DOHH2 (cell line): ENCODE results near the gene COL12A1.

Experiments used
- H3F3A ChIP-seq: fragments of 200-600 bp; sonication (generic), shearing (Covaris generic); 2 replicates; pipeline ENCODE4 v1.6.0; 2016; ENCODE audit warnings: antibody characterized with exemption, mild to moderate bottlenecking; ENCODE audit not compliant: control insufficient read depth, insufficient read depth
- H3K27ac ChIP-seq: fragments of 200-600 bp; sonication (generic); 2 replicates; pipeline ENCODE4 v1.5.1; 2014; ENCODE audit warnings: low read depth, mild to moderate bottlenecking, low read length, moderate library complexity
- H3K27me3 ChIP-seq: fragments of 200-600 bp; sonication (generic); 2 replicates; pipeline ENCODE4 v1.6.1; 2014; ENCODE audit warnings: mild to moderate bottlenecking, low read length, mixed read lengths; ENCODE audit not compliant: control insufficient read depth
- H3K36me3 ChIP-seq: fragments of 200-600 bp; sonication (generic); 2 replicates; pipeline ENCODE4 v1.6.1; 2014; ENCODE audit warnings: mild to moderate bottlenecking, low read length, moderate library complexity, mixed read lengths; ENCODE audit not compliant: control insufficient read depth
- H3K4me1 ChIP-seq: fragments of 200-600 bp; sonication (generic); 2 replicates; pipeline ENCODE4 v1.6.1; 2014; ENCODE audit warnings: mild to moderate bottlenecking, low read length, mixed read lengths; ENCODE audit not compliant: control insufficient read depth
- H3K4me2 ChIP-seq: fragments of 200-600 bp; sonication (generic); 2 replicates; pipeline ENCODE4 v1.6.0; 2014; ENCODE audit warnings: mild to moderate bottlenecking, low read length, moderate library complexity
- H3K4me3 ChIP-seq: fragments of 200-600 bp; sonication (generic); 2 replicates; pipeline ENCODE4 v1.5.1; 2014; ENCODE audit warnings: mild to moderate bottlenecking, low read length, mixed read lengths
- H3K79me2 ChIP-seq: fragments of 200-600 bp; sonication (generic); 2 replicates; pipeline ENCODE4 v1.6.1; 2014; ENCODE audit warnings: mild to moderate bottlenecking, low read length, mixed read lengths; ENCODE audit not compliant: control insufficient read depth
- H3K9me2 ChIP-seq: fragments of 200-600 bp; sonication (generic); replicated peaks from 2 replicates; pipeline ENCODE4 v1.6.1; 2014; ENCODE audit warnings: mild to moderate bottlenecking, low read length, mixed read lengths; ENCODE audit not compliant: control insufficient read depth
- H3K9me3 ChIP-seq: fragments of 200-600 bp; sonication (generic); 2 replicates; pipeline ENCODE4 v1.6.1; 2014; ENCODE audit warnings: antibody characterized with exemption, low read length, mixed read lengths; ENCODE audit not compliant: control insufficient read depth, insufficient read depth
- H4K20me1 ChIP-seq: fragments of 200-600 bp; sonication (generic); 2 replicates; pipeline ENCODE4 v1.6.0; 2014; ENCODE audit warnings: low read depth, mild to moderate bottlenecking, antibody characterized with exemption, low read length, moderate library complexity; ENCODE audit not compliant: control insufficient read depth, insufficient read depth
- EZH2phosphoT487 ChIP-seq: fragments of 200-600 bp; sonication (generic); IDR thresholded peaks from 2 replicates; pipeline ENCODE4 v1.6.1; 2017; ENCODE audit warnings: borderline replicate concordance, mild to moderate bottlenecking, antibody characterized with exemption, low read length, moderate library complexity, mixed read lengths
- TF ChIP-seq, protein P1 (sequence below): fragments of 200-600 bp; sonication (generic); IDR thresholded peaks from one replicate; pipeline ENCODE4 v1.5.1; 2014; ENCODE audit warnings: antibody characterized with exemption, mild to moderate bottlenecking, low read depth, low read length; ENCODE audit not compliant: poor library complexity, severe bottlenecking

COL12A1 gene

DNA sequence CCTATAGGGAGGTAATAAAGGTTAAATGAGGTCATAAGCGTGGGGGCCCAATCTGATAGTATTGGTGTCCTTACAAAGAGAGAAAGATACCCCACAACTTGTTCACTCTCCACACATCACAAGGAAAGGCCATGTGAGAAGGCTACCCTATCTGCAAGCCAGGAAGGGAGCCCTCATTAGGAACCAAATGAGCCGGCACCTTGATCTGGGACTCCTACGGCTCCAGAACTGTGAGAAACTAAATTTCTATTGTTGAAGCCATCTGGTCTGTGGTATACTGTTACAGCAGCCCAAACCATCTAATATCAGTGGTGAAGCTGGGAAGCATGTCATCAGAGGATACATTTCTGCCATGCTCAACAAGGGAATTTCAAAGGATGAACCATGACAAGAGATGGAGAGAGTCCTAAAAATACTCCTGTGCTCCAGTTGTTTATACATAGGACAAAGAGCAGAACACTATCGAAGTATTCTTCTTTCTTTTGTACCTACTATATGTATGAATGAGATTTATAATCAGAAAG lies 27.3 kb upstream of the COL12A1 start:
- Histone ChIP-seq H3F3A (peaks cover 10% of the 10 kb centered on the region), H3K79me2 (no peaks in the 10 kb centered on the region), H4K20me1 (0 out of 2 replicates have a peak, but pooled peaks cover 3% of the 10 kb centered on the region), H3K4me1 (no peaks in the 10 kb centered on the region), H3K4me2 (no peak overlapping the region), H3K36me3 (peaks cover 14% of the 10 kb centered on the region), H3K9me2 (no peaks in the 10 kb centered on the region), H3K4me3 (no peak overlapping the region), H3K27me3 (no peaks in the 10 kb centered on the region), H3K27ac (no peak overlapping the region), H3K9me3 (no peaks in the 10 kb centered on the region)
- TF ChIP-seq, protein P1, sequence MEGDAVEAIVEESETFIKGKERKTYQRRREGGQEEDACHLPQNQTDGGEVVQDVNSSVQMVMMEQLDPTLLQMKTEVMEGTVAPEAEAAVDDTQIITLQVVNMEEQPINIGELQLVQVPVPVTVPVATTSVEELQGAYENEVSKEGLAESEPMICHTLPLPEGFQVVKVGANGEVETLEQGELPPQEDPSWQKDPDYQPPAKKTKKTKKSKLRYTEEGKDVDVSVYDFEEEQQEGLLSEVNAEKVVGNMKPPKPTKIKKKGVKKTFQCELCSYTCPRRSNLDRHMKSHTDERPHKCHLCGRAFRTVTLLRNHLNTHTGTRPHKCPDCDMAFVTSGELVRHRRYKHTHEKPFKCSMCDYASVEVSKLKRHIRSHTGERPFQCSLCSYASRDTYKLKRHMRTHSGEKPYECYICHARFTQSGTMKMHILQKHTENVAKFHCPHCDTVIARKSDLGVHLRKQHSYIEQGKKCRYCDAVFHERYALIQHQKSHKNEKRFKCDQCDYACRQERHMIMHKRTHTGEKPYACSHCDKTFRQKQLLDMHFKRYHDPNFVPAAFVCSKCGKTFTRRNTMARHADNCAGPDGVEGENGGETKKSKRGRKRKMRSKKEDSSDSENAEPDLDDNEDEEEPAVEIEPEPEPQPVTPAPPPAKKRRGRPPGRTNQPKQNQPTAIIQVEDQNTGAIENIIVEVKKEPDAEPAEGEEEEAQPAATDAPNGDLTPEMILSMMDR: no peak
- no peak for TF ChIP-seq EZH2phosphoT487

DNA sequence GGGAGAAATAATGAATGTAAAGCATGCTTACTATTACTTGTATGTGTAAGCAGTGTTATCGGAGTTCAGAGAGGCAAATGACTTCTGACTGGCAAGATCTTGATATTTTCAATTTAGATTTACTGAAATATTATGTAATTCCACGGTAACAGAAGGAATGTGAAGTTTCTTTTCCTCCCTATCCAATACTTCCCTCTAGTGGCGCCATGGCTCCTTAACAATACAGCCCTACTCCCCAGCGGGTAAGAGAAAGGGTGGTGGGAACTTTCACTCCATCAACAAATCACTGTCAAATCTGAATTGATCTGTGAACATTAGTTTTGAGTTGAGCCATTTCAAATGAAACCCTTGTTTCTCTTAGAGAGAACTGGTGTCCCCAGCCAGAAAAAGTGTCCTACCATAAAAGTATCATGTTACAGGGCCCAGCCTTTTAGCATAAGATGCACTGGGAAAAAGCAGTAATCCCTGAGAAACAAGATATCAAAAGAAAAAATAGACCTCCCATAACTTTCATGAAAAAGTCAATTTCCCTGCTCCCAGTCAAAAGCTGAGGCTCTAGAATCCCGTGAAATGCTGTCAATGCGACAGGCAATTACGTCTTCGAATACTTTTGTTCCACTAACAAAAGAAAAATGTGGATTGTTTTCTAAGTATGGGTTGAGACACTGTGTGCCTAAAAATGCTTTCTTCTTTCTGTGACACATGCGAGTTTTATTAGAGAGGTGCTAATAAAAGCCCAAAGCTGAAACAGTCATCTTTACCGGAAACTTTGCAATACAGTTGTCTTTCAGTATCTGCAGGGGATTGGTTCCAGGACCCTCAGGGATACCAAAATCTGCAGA lies 24.9 kb upstream of the COL12A1 start:
- H3K4me1 ChIP-seq: peaks cover 7% of the 10 kb centered on the region; the same call in 1 of the 2 replicates
- no peak overlapping the region for H3K4me2 ChIP-seq
- no peak overlapping the region for H3K4me3 ChIP-seq
- no peaks in the 10 kb centered on the region for H3K36me3 ChIP-seq
- no peaks in the 10 kb centered on the region for H3K79me2 ChIP-seq
- no peaks in the 10 kb centered on the region for H4K20me1 ChIP-seq
- no peak overlapping the region for H3K27ac ChIP-seq
- H3K9me2 ChIP-seq: no peaks in the 10 kb centered on the region
- no peaks in the 10 kb centered on the region for H3K9me3 ChIP-seq
- H3F3A ChIP-seq: peaks cover 7% of the 10 kb centered on the region
- TF ChIP-seq, protein P1: peak; percentile 40
- TF ChIP-seq EZH2phosphoT487: no peak
- no peaks in the 10 kb centered on the region for H3K27me3 ChIP-seq

DNA sequence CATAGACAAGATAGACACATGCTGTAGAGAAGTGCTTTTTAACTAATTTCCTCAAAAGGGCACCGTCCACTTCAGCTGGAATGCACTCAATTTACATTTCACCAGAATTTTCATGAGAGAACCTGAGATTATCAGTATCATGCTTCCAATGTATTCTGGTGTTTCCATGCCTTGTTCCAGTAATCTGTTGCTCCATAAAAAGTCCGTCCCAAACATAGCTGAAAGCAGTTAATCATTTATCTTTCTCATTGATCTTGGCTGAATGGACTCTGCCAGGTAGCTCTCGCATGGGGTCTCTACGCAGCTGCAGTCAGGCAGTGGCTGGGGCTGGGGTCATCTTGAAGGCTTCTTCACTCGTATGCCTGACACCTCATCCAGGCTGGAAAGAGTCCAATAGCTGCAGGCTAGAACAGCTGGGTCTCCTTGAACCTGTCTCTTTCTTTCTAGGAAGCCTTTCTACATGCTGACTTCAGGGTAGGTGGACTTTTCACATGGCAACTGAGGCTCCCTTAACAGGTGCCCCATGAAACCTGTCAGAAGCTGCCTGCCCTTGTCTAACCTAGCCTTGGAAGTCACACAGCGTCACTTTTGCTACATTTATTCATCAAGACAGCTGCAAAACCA lies 18.6 kb upstream of the COL12A1 start:
- Histone ChIP-seq H3K9me3 (no peaks in the 10 kb centered on the region), H3K4me1 (peaks cover 7% of the 10 kb centered on the region; the same call in 1 of the 2 replicates), H3K4me3 (no peak overlapping the region), H3K36me3 (no peaks in the 10 kb centered on the region), H3K9me2 (no peaks in the 10 kb centered on the region), H3K27me3 (peaks cover 6% of the 10 kb centered on the region; the same call in 1 of the 2 replicates), H3K27ac (no peak overlapping the region), H4K20me1 (no peaks in the 10 kb centered on the region), H3F3A (no peaks in the 10 kb centered on the region), H3K4me2 (no peak overlapping the region), H3K79me2 (no peaks in the 10 kb centered on the region)
- TF ChIP-seq, protein P1: no peak
- TF ChIP-seq EZH2phosphoT487: no peak
